Tibial nerve (tissue), 4 donors: ENCODE measurements around the gene SLC27A1. TPM values are rescaled to one million over a fixed set of nuclear protein-coding genes. Genes with fewer than 3 reads are reported as not detected.
A peak's percentile ranks its signal among the peaks of the same experiment; 100 is the strongest.

ENCODE experiments used
- DNase-seq, 2 donors: peaks; one replicate each; pipeline ENCODE4 v3.0.0-alpha.2; 2019; ENCODE audit warnings: low spot score in 2 of 2
- H3K27ac ChIP-seq, 4 donors: fragments of 200-600 bp; sonication (generic) in 3 of 4; one replicate each; pipeline ENCODE4 v1.5.1; 2017 to 2019; ENCODE audit warnings: mild to moderate bottlenecking in 1 of 4
- H3K27me3 ChIP-seq, 2 donors: fragments of 200-600 bp; sonication (generic) in 1 of 2; one replicate each; pipeline versions ENCODE4 v1.5.1 to v1.6.0; 2017 to 2019
- H3K36me3 ChIP-seq, 3 donors: fragments of 200-600 bp; sonication (generic); one replicate each; pipeline ENCODE4 v1.5.1; 2018 to 2019
- H3K4me1 ChIP-seq, 4 donors: fragments of 200-600 bp; sonication (generic) in 3 of 4; one replicate each; pipeline ENCODE4 v1.5.1; 2017 to 2019
- H3K4me3 ChIP-seq, 4 donors: fragments of 200-600 bp; sonication (generic) in 3 of 4; one replicate each; pipeline ENCODE4 v1.5.1; 2017 to 2019; ENCODE audit warnings: mild to moderate bottlenecking in 1 of 4, moderate library complexity in 1 of 4
- H3K9me3 ChIP-seq, 4 donors: fragments of 200-600 bp; sonication (generic) in 3 of 4; one replicate each; pipeline ENCODE4 v1.5.1; 2017 to 2019
- EP300 ChIP-seq, 2 donors: sonication (generic); formaldehyde crosslinking; IDR thresholded peaks; one replicate each; pipeline ENCODE4 v1.6.1; 2017; ENCODE audit warnings: antibody characterized with exemption in 2 of 2, mild to moderate bottlenecking in 1 of 2
- POLR2A ChIP-seq, 2 donors: fragments of 450-650 bp; IDR thresholded peaks; one replicate each; pipeline ENCODE4 v1.6.1; 2017; ENCODE audit warnings: antibody characterized with exemption in 2 of 2, mild to moderate bottlenecking in 2 of 2, moderate library complexity in 2 of 2
- WGBS, 2 donors: methylation state at CpG; one replicate each; pipeline ENCODE4 v1.1.5; 2018; 5-methylcytosine and 5-hydroxymethylcytosine counted together
- total RNA-seq, 4 donors: library from RNA; depleted of rRNA; stranded (reverse); fragments of >200 nt; gene quantifications; one replicate each; pipeline ENCODE4 v1.1.0, GENCODE V29; 2016
- TF ChIP-seq, protein P1 (sequence below), 5 experiments: fragments of 200-600 bp in 3 of 5; fragments of 450-650 bp in 2 of 5; sonication (generic) in 3 of 5; IDR thresholded peaks; one replicate each; pipeline ENCODE4 v1.5.1; 2016 to 2019; ENCODE audit warnings: antibody characterized with exemption in 5 of 5, mild to moderate bottlenecking in 3 of 5, moderate library complexity in 2 of 5

The SLC27A1 gene
- total RNA-seq, 4 donors from 2014 or later = 30.6 to 69.3 (median 55.9) TPM

DNA sequence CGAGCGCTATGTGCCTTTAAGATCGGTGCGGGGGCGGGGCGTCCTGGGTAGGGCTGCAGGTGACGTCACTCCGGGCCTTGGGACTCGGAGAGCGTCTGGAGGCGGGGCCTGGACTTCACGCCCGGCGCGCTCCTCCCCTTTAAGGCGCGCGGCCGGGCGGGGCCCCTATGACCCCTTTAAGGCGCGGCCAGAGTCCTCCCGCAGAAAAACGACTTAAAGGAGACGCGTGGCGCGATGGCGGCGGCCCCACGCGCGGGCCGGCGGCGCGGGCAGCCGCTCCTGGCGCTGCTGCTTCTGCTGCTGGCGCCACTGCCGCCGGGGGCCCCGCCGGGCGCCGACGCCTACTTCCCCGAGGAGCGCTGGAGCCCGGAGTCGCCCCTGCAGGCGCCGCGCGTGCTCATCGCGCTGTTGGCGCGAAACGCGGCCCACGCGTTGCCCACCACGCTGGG is 85.2 kb downstream of the SLC27A1 start, which contains the start of gene COLGALT1:
Gene COLGALT1, plus strand, starts transcription at position 170 of the 449 bp plus-strand sequence. Its CDS starts 65 bp downstream, at position 235.
- peak; percentile 100 for DNase-seq
- Histone ChIP-seq H3K36me3 (peaks cover 0 to 33% (median 11%) of the 10 kb centered on the region in 3 donors), H3K9me3 (no peaks in the 10 kb centered on the region), H3K27ac (peak within 1 kb of the TSS; percentile 76 to 94 (median 85)), H3K4me1 (peaks cover 0 to 43% (median 16%) of the 10 kb centered on the region in 4 donors), H3K4me3 (peak within 1 kb of the TSS; percentile 77 to 99 (median 85)), H3K27me3 (no peaks in the 10 kb centered on the region)
- WGBS, 2 donors = 0% methylated on average over 9 to 38 of the region's 64 CpGs
- TF ChIP-seq, protein P1, sequence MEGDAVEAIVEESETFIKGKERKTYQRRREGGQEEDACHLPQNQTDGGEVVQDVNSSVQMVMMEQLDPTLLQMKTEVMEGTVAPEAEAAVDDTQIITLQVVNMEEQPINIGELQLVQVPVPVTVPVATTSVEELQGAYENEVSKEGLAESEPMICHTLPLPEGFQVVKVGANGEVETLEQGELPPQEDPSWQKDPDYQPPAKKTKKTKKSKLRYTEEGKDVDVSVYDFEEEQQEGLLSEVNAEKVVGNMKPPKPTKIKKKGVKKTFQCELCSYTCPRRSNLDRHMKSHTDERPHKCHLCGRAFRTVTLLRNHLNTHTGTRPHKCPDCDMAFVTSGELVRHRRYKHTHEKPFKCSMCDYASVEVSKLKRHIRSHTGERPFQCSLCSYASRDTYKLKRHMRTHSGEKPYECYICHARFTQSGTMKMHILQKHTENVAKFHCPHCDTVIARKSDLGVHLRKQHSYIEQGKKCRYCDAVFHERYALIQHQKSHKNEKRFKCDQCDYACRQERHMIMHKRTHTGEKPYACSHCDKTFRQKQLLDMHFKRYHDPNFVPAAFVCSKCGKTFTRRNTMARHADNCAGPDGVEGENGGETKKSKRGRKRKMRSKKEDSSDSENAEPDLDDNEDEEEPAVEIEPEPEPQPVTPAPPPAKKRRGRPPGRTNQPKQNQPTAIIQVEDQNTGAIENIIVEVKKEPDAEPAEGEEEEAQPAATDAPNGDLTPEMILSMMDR (IDR thresholded peaks at IDR 0.05) = peak in 2 of 5 experiments; percentile 9 to 45
- TF ChIP-seq EP300 (IDR thresholded peaks at IDR 0.05) (peak; percentile 44 to 78), POLR2A (IDR thresholded peaks at IDR 0.05) (peak; percentile 56 to 74)

Other genes starting within 250 kb of the SLC27A1 start
- gene OCEL1, start 244.3 kb upstream of the SLC27A1 start, total RNA-seq = 10 to 100 TPM in 1 of 4 donors, 1 to 10 TPM in 3; 3.3 to 30.0 (median 5.8) TPM
- 10 to 100 TPM; 30.0 to 46.0 (median 39.5) TPM for gene NR2F6, start 224.6 kb upstream of the SLC27A1 start, total RNA-seq
- 10 to 100 TPM in 2 of 4 donors, 1 to 10 TPM in 2; 3.1 to 29.4 (median 17.5) TPM for gene USHBP1, start 205.8 kb upstream of the SLC27A1 start, total RNA-seq
- gene BABAM1, start 203.1 kb upstream of the SLC27A1 start, total RNA-seq = 10 to 100 TPM; 60.0 to 72.0 (median 67.0) TPM
- gene ANKLE1, start 188.6 kb upstream of the SLC27A1 start, total RNA-seq = 1 to 10 TPM in 2 of 4 donors, under 1 TPM in 2; 0.44 to 2.1 (median 0.90) TPM
- gene ABHD8, start 167.1 kb upstream of the SLC27A1 start, total RNA-seq = 10 to 100 TPM; 15.7 to 22.9 (median 19.9) TPM
- gene MRPL34, start 164.7 kb upstream of the SLC27A1 start, total RNA-seq = 100 to 1,000 TPM; 143 to 187 (median 175) TPM
- gene DDA1, start 161.0 kb upstream of the SLC27A1 start, total RNA-seq = 10 to 100 TPM in 1 of 4 donors, 1 to 10 TPM in 3; 5.7 to 14.7 (median 7.8) TPM
- 10 to 100 TPM; 10.7 to 23.1 (median 13.3) TPM for gene ANO8, start 135.7 kb upstream of the SLC27A1 start, total RNA-seq
- gene GTPBP3, start 133.0 kb upstream of the SLC27A1 start, total RNA-seq = 10 to 100 TPM; 15.9 to 59.4 (median 28.8) TPM
- gene PLVAP, start 93.2 kb upstream of the SLC27A1 start, total RNA-seq = 100 to 1,000 TPM in 1 of 4 donors, 10 to 100 TPM in 3; 21.8 to 142 (median 78.8) TPM
- gene CCDC194, start 76.3 kb upstream of the SLC27A1 start, total RNA-seq = 1 to 10 TPM in 2 of 4 donors, under 1 TPM in 1, not detected in 1; 0.63 to 4.5 (median 2.0) TPM
- gene BST2, start 64.9 kb upstream of the SLC27A1 start, total RNA-seq = 10 to 100 TPM; 71.0 to 77.4 (median 72.2) TPM
- gene MVB12A, start 50.5 kb upstream of the SLC27A1 start, total RNA-seq = 10 to 100 TPM; 42.8 to 87.9 (median 51.9) TPM
- 1 to 10 TPM in 1 of 4 donors, under 1 TPM in 2, not detected in 1; 0.21 to 2.0 (median 0.30) TPM for gene TMEM221, start 21.9 kb upstream of the SLC27A1 start, total RNA-seq
- gene NXNL1, start 9.6 kb upstream of the SLC27A1 start, total RNA-seq = under 1 TPM in 1 of 4 donors, not detected in 3; 0.44 TPM
- gene PGLS, start 41.1 kb downstream of the SLC27A1 start, total RNA-seq = 10 to 100 TPM; 82.2 to 96.7 (median 92.2) TPM
- gene COLGALT1, start 85.1 kb downstream of the SLC27A1 start, total RNA-seq = 100 to 1,000 TPM in 1 of 4 donors, 10 to 100 TPM in 3; 74.5 to 141 (median 88.2) TPM
- under 1 TPM; 0.21 to 0.78 (median 0.41) TPM for gene UNC13A, start 217.8 kb downstream of the SLC27A1 start, total RNA-seq
- gene MAP1S, start 249.0 kb downstream of the SLC27A1 start, total RNA-seq = 10 to 100 TPM; 23.4 to 39.3 (median 31.2) TPM